NCI-H2081 (cell line): ENCODE data around the gene RBL2.
"Not testable (repeated sequence)": the region's sequence is repeated elsewhere in the genome, so short reads cannot be mapped to it uniquely, and the experiment has no call there.

Source experiments
- DNase-seq, 2 experiments: peaks; one replicate each; lab custom pipeline; 2025; lab: John Stamatoyannopoulos, UW

RBL2 gene

GRCh38 chr16:53539759-53540718 is 105.8 kb downstream of the RBL2 start:
- DNase-seq: not testable (repeated sequence)
